ENCODE measurements around the gene GPR31.
A peak's percentile ranks its signal among the peaks of the same experiment; 100 is the strongest.

Gene GPR31

GRCh38 chr6:167113935-167114910 is 43.6 kb downstream of the GPR31 start:
- Mint-ChIP-seq H3K27ac (peak overlapping the region; percentile 79), H3K4me3 (peak overlapping the region; percentile 61 to 64), H3K4me1 (peaks cover 70 to 95% of the 10 kb centered on the region in 2 donors), H3K36me3 (peaks cover 0 to 8% of the 10 kb centered on the region in 2 donors), H3K27me3 (no peaks in the 10 kb centered on the region), H3K9me3 (no peaks in the 10 kb centered on the region)
- peak; percentile 87 to 90 for ATAC-seq (replicated peaks)
- peak; percentile 88 for DNase-seq

- Mint-ChIP-seq H3K36me3 (peaks cover 0 to 7% of the 10 kb centered on the region in 2 donors), H3K27me3 (no peaks in the 10 kb centered on the region), H3K27ac (peak overlapping the region; percentile 88), H3K4me1 (peaks cover 66 to 91% of the 10 kb centered on the region in 2 donors), H3K4me3 (peak overlapping the region; percentile 61 to 64), H3K9me3 (no peaks in the 10 kb centered on the region)
- ATAC-seq (replicated peaks) (peak; percentile 60 to 76), DNase-seq (peak; percentile 57)
Measured at GRCh38 chr6:167113047-167113754, 44.6 kb downstream of the GPR31 start.

- Mint-ChIP-seq H3K4me1 (peaks cover 65 to 88% of the 10 kb centered on the region in 2 donors), H3K27me3 (no peaks in the 10 kb centered on the region), H3K27ac (peak overlapping the region; percentile 88), H3K4me3 (peak overlapping the region; percentile 64 to 72), H3K36me3 (no peaks in the 10 kb centered on the region), H3K9me3 (no peaks in the 10 kb centered on the region)
- ATAC-seq (replicated peaks) (no peak), DNase-seq (no peak)
Measured at GRCh38 chr6:167112421-167112820, 45.4 kb downstream of the GPR31 start.

- Mint-ChIP-seq H3K36me3 (no peaks in the 10 kb centered on the region), H3K4me3 (peak overlapping the region; percentile 64 to 72), H3K27me3 (no peaks in the 10 kb centered on the region), H3K27ac (peak overlapping the region; percentile 88), H3K4me1 (peaks cover 68 to 92% of the 10 kb centered on the region in 2 donors), H3K9me3 (no peaks in the 10 kb centered on the region)
- DNase-seq (no peak), ATAC-seq (replicated peaks) (no peak)
Measured at GRCh38 chr6:167111597-167111996, 46.2 kb downstream of the GPR31 start.

GRCh38 chr6:167109651-167110050 is 48.1 kb downstream of the GPR31 start:
- Mint-ChIP-seq H3K27ac (peak overlapping the region; percentile 26), H3K4me1 (peaks cover 67 to 91% of the 10 kb centered on the region in 2 donors), H3K9me3 (no peaks in the 10 kb centered on the region), H3K36me3 (no peaks in the 10 kb centered on the region), H3K27me3 (no peaks in the 10 kb centered on the region), H3K4me3 (no peak overlapping the region)
- no peak for ATAC-seq (replicated peaks)
- DNase-seq, result no peak

- DNase-seq (no peak), ATAC-seq (replicated peaks) (no peak)
- Mint-ChIP-seq H3K27ac (peak overlapping the region; percentile 59), H3K9me3 (no peaks in the 10 kb centered on the region), H3K4me3 (no peak overlapping the region), H3K27me3 (no peaks in the 10 kb centered on the region), H3K36me3 (no peaks in the 10 kb centered on the region), H3K4me1 (peaks cover 69 to 91% of the 10 kb centered on the region in 2 donors)
Measured at GRCh38 chr6:167108278-167108677, 49.5 kb downstream of the GPR31 start.

GRCh38 chr6:167107787-167108186 is 50.0 kb downstream of the GPR31 start:
- Mint-ChIP-seq H3K4me3 (no peak overlapping the region), H3K4me1 (peaks cover 69 to 91% of the 10 kb centered on the region in 2 donors), H3K36me3 (no peaks in the 10 kb centered on the region), H3K9me3 (no peaks in the 10 kb centered on the region), H3K27ac (no peak overlapping the region), H3K27me3 (no peaks in the 10 kb centered on the region)
- ATAC-seq (replicated peaks) (peak in 1 of 2 donors; percentile 21), DNase-seq (no peak)

- ATAC-seq (replicated peaks) (no peak), DNase-seq (no peak)
- no peaks in the 10 kb centered on the region for H3K27me3 Mint-ChIP-seq
- peaks cover 66 to 85% of the 10 kb centered on the region in 2 donors for H3K4me1 Mint-ChIP-seq
- no peak overlapping the region for H3K27ac Mint-ChIP-seq
- H3K4me3 Mint-ChIP-seq, result no peak overlapping the region
- no peaks in the 10 kb centered on the region for H3K36me3 Mint-ChIP-seq
- H3K9me3 Mint-ChIP-seq, result no peaks in the 10 kb centered on the region
Measured at GRCh38 chr6:167106406-167106805, 51.4 kb downstream of the GPR31 start.

Data from stimulated activated naive B cell treated with anti-CD40 and anti-IgM and Interleukin-4, amounts not matched to agents 10 μg/mL and 1 μg/mL and 100 μg/mL, for 72 hours (primary cell).